Activated CD8-positive, alpha-beta T cell treated with anti-CD3 and anti-CD28 coated beads for 36 hours (primary cell): ENCODE results near the gene RANBP10. TPM values are rescaled to one million over a fixed set of nuclear protein-coding genes. Genes with fewer than 3 reads are reported as not detected.

Source experiments
- ATAC-seq: fragments of 200-7000 bp; cut with Tn5 transposase; one replicate; pipeline ENCODE4 v1.10.0; 2021; ENCODE audit warnings: mild to moderate bottlenecking, moderate library complexity
- CTCF ChIA-PET: fragments of 350-600 bp; sonication (Branson Sonifier 250); formaldehyde crosslinking; loops from one replicate; lab custom pipeline; 2021; ENCODE audit warnings: antibody characterized with exemption; lab: Charles Lee
- POLR2A ChIA-PET: fragments of 350-600 bp; sonication (Branson Sonifier 250); formaldehyde crosslinking; loops from one replicate; lab custom pipeline; 2021; ENCODE audit warnings: antibody characterized with exemption; lab: Charles Lee
- DNase-seq: peaks from one replicate; pipeline ENCODE4 v3.0.0-alpha.2; 2020
- H3K27ac Mint-ChIP-seq: one replicate; pipeline ENCODE4 v1.8.0; 2021; ENCODE audit warnings: mild to moderate bottlenecking, mixed read lengths
- H3K27me3 Mint-ChIP-seq: one replicate; pipeline ENCODE4 v1.8.0; 2021; ENCODE audit warnings: mixed read lengths
- H3K36me3 Mint-ChIP-seq: one replicate; pipeline ENCODE4 v1.8.0; 2021; ENCODE audit warnings: low read depth, mixed read lengths
- H3K4me1 Mint-ChIP-seq: one replicate; pipeline ENCODE4 v1.8.0; 2021; ENCODE audit warnings: low read depth, mixed read lengths
- H3K4me3 Mint-ChIP-seq: one replicate; pipeline ENCODE4 v1.8.0; 2021; ENCODE audit warnings: mild to moderate bottlenecking, moderate library complexity, mixed read lengths
- H3K9me3 Mint-ChIP-seq: one replicate; pipeline ENCODE4 v1.8.0; 2021; ENCODE audit warnings: mixed read lengths
- intact Hi-C: fragments of 100-400 bp; cut with micrococcal nuclease; formaldehyde crosslinking; loops from one replicate; pipeline ENCODE4 v1.10.0; 2022
- total RNA-seq, 2 experiments: library from RNA; stranded (reverse); gene quantifications; one replicate each; pipeline ENCODE4 v1.2.3, GENCODE V29; 2021
- TF ChIP-seq, protein P1 (sequence below): fragments of 200-600 bp; IDR thresholded peaks from one replicate; pipeline ENCODE4 v1.8.0; 2022; ENCODE audit warnings: antibody characterized with exemption, mild to moderate bottlenecking

The RANBP10 gene
- total RNA-seq, 2 experiments from 2014 or later: 15.9 to 18.9 TPM

DNA sequence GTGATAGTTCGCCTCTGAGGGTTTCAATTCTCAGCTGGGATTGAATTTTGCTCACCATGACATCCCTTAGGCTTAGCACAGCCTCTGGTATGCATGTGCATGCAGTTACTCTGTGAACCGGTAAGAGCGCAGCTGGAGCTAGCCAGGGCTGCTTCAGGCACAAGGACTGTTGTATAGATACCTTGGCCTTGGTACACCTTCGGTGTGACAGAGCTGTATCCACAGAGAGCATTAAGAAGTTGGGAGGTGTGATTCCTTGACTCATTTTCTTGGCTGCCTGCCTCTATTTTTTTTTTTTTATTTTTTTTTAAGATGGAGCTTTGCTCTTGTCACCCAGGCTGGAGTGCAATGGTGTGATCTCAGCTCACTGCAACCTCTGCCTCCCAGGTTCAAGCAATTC, 38.1 kb upstream of the RANBP10 start:
- TF ChIP-seq, protein P1, sequence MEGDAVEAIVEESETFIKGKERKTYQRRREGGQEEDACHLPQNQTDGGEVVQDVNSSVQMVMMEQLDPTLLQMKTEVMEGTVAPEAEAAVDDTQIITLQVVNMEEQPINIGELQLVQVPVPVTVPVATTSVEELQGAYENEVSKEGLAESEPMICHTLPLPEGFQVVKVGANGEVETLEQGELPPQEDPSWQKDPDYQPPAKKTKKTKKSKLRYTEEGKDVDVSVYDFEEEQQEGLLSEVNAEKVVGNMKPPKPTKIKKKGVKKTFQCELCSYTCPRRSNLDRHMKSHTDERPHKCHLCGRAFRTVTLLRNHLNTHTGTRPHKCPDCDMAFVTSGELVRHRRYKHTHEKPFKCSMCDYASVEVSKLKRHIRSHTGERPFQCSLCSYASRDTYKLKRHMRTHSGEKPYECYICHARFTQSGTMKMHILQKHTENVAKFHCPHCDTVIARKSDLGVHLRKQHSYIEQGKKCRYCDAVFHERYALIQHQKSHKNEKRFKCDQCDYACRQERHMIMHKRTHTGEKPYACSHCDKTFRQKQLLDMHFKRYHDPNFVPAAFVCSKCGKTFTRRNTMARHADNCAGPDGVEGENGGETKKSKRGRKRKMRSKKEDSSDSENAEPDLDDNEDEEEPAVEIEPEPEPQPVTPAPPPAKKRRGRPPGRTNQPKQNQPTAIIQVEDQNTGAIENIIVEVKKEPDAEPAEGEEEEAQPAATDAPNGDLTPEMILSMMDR: no peak
- peak overlapping the region; percentile 95 for H3K27ac Mint-ChIP-seq
- intact Hi-C loops: loop anchor here (5.0 kb wide), 1 partner anchor 37 kb away; the partner anchor contains the start of genes RANBP10 and TSNAXIP1
- peaks cover 40% of the 10 kb centered on the region for H3K4me1 Mint-ChIP-seq
- peak overlapping the region; percentile 97 for H3K4me3 Mint-ChIP-seq
- ATAC-seq (no peak), DNase-seq (no peak)
- ChIA-PET CTCF (interaction anchor here (0.7 to 4.1 kb wide), 10 partner anchors 9 to 384 kb away, joined by 3 to 30 read pairs (median 4); partner anchors contain the start of genes CARMIL2, CTCF, RANBP10 and TSNAXIP1), POLR2A (interaction anchor here (0.7 to 1.4 kb wide), 5 partner anchors 11 to 39 kb away, joined by 4 to 5 read pairs (median 4); partner anchors contain the start of gene EDC4)
- no peaks in the 10 kb centered on the region for H3K27me3 Mint-ChIP-seq
- H3K36me3 Mint-ChIP-seq: peaks cover 26% of the 10 kb centered on the region
- H3K9me3 Mint-ChIP-seq: no peaks in the 10 kb centered on the region

DNA sequence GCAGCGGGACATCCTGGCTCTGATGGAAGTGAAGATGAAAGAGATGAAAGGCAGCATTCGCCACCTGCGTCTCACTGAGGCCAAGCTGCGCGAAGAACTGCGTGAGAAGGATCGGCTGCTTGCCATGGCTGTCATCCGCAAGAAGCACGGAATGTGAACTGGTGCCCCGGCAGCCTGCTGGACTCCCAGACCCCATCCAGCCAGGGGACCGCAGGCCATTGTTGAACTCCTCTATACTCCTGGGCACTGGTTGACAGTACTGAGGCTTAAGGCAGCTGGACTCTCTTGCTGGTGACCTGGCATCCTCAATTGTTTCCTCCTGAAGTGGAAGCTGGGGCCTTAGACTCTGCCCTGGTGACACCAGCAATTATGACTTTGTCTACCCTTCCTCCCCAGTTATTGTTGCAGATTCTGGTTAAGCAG, 37.0 kb upstream of the RANBP10 start:
- no peaks in the 10 kb centered on the region for H3K9me3 Mint-ChIP-seq
- ATAC-seq (no peak), DNase-seq (no peak)
- TF ChIP-seq, protein P1: no peak
- H3K27me3 Mint-ChIP-seq: no peaks in the 10 kb centered on the region
- peaks cover 21% of the 10 kb centered on the region for H3K36me3 Mint-ChIP-seq
- CTCF ChIA-PET: interaction anchor here (1.4 to 4.1 kb wide), 4 partner anchors 13 to 98 kb away, joined by 4 to 30 read pairs (median 10); no protein-coding TSS in a partner anchor
- H3K27ac Mint-ChIP-seq: peak overlapping the region; percentile 95
- peaks cover 34% of the 10 kb centered on the region for H3K4me1 Mint-ChIP-seq
- peak overlapping the region; percentile 97 for H3K4me3 Mint-ChIP-seq
- intact Hi-C loops: loop anchor here (5.0 kb wide), 1 partner anchor 36 kb away; the partner anchor contains the start of genes RANBP10 and TSNAXIP1
- POLR2A ChIA-PET: interaction anchor here (0.7 to 1.3 kb wide), 5 partner anchors 10 to 87 kb away, joined by 3 to 6 read pairs (median 4); partner anchors contain the start of genes RANBP10 and TSNAXIP1

DNA sequence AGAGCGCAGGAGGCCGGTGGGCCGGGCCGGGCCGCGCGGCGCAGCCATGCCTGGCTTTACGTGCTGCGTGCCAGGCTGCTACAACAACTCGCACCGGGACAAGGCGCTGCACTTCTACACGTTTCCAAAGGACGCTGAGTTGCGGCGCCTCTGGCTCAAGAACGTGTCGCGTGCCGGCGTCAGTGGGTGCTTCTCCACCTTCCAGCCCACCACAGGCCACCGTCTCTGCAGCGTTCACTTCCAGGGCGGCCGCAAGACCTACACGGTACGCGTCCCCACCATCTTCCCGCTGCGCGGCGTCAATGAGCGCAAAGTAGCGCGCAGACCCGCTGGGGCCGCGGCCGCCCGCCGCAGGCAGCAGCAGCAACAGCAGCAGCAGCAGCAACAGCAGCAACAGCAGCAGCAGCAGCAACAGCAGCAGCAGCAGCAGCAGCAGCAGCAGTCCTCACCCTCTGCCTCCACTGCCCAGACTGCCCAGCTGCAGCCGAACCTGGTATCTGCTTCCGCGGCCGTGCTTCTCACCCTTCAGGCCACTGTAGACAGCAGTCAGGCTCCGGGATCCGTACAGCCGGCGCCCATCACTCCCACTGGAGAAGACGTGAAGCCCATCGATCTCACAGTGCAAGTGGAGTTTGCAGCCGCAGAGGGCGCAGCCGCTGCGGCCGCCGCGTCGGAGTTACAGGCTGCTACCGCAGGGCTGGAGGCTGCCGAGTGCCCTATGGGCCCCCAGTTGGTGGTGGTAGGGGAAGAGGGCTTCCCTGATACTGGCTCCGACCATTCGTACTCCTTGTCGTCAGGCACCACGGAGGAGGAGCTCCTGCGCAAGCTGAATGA, 36.4 kb upstream of the RANBP10 start:
- H3K27me3 Mint-ChIP-seq: no peaks in the 10 kb centered on the region
- H3K4me1 Mint-ChIP-seq: peaks cover 30% of the 10 kb centered on the region
- H3K9me3 Mint-ChIP-seq: no peaks in the 10 kb centered on the region
- H3K27ac Mint-ChIP-seq: peak overlapping the region; percentile 95
- ChIA-PET POLR2A (interaction anchor here (0.7 to 1.3 kb wide), 5 partner anchors 9 to 88 kb away, joined by 3 to 6 read pairs (median 4); partner anchors contain the start of genes RANBP10 and TSNAXIP1), CTCF (interaction anchor here (1.4 to 4.1 kb wide), 4 partner anchors 13 to 99 kb away, joined by 4 to 30 read pairs (median 10); no protein-coding TSS in a partner anchor)
- DNase-seq (peak; percentile 74), ATAC-seq (peak; percentile 10)
- peak overlapping the region; percentile 97 for H3K4me3 Mint-ChIP-seq
- TF ChIP-seq, protein P1: no peak
- intact Hi-C loops: loop anchor here (5.0 kb wide), 1 partner anchor 35 kb away; the partner anchor contains the start of genes RANBP10 and TSNAXIP1
- peaks cover 18% of the 10 kb centered on the region for H3K36me3 Mint-ChIP-seq

DNA sequence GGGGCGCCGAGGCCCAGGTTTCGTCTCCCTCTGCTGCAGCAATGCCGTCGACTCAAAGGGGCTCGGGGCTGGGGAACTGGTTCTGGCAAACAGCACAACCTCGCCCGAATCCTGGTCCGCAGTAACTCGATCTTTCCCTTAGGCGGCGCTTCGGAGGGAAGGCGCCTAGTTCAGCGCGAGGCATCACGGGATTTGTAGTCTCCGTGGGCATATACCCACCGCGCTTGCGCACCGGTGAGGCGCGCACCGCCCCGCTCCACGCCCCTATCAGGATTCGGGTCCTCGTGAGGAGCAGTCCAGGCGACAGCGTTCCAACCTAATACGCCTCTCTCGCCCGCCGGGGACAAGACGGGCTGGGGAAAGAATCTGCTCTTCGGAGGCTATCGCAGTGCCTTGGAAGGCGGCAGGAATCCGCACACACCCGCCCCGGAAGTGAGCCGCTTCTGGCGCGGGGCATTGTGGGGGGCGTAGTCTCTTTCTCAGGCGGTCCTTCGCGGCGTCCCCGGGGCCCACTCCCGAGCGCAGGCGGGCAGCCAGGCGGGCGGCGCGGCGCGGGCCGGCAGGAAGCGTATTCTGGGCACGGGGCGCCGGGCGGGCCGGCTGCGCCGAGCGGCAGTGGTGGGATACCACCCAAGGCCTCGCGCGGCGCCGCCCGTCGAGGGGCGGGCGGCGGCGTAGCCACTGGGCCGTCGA, 35.6 kb upstream of the RANBP10 start, which contains the start of gene THAP11:
THAP11 (plus strand) TSS at position 505 of the 693 bp plus-strand sequence. CDS start 235 bp downstream, outside the sequence.
- H3K9me3 Mint-ChIP-seq: no peaks in the 10 kb centered on the region
- peaks cover 28% of the 10 kb centered on the region for H3K4me1 Mint-ChIP-seq
- H3K36me3 Mint-ChIP-seq: peaks cover 18% of the 10 kb centered on the region
- intact Hi-C loops: loop anchor here (5.0 kb wide), 1 partner anchor 35 kb away; the partner anchor contains the start of genes RANBP10 and TSNAXIP1
- CTCF ChIA-PET: interaction anchor here (1.0 to 2.5 kb wide), 4 partner anchors 9 to 36 kb away, joined by 3 to 8 read pairs (median 4); partner anchors contain the start of genes RANBP10 and TSNAXIP1
- TF ChIP-seq, protein P1: peak; percentile 84
- peak within 1 kb of the TSS; percentile 96 for H3K27ac Mint-ChIP-seq
- peak within 1 kb of the TSS; percentile 97 for H3K4me3 Mint-ChIP-seq
- DNase-seq (peak; percentile 96), ATAC-seq (peak; percentile 68)
- POLR2A ChIA-PET: interaction anchor here (1.1 to 1.2 kb wide), 3 partner anchors 70 to 89 kb away, joined by 3 to 4 read pairs (median 3); no protein-coding TSS in a partner anchor
- H3K27me3 Mint-ChIP-seq: no peaks in the 10 kb centered on the region
